GM12891 (cell line): ENCODE results near the gene FBP2.
"Not testable (repeated sequence)": the region's sequence is repeated elsewhere in the genome, so short reads cannot be mapped to it uniquely, and the experiment has no call there.

Source experiments
- PAX5 ChIP-seq: IDR thresholded peaks from 2 replicates; pipeline ENCODE4 v1.6.1; 2011; ENCODE audit warnings: low read length, moderate library complexity, mild to moderate bottlenecking; ENCODE audit not compliant: insufficient read depth, severe bottlenecking
- POLR2A ChIP-seq: IDR thresholded peaks from 2 replicates; pipeline ENCODE4 v1.6.1; 2011; ENCODE audit warnings: low read depth, low read length, control low read depth
- POLR2AphosphoS5 ChIP-seq: IDR thresholded peaks from 2 replicates; pipeline ENCODE4 v1.6.1; 2011; ENCODE audit warnings: low read depth, low read length, control low read depth
- POU2F2 ChIP-seq: IDR thresholded peaks from 2 replicates; pipeline ENCODE4 v1.6.1; 2011; ENCODE audit warnings: low read depth, mild to moderate bottlenecking, control low read depth, low read length, moderate library complexity
- SPI1 ChIP-seq: IDR thresholded peaks from 2 replicates; pipeline ENCODE4 v1.6.1; 2011; ENCODE audit warnings: low read depth, low read length, control low read depth
- TAF1 ChIP-seq: IDR thresholded peaks from 2 replicates; pipeline ENCODE4 v1.6.1; 2011; ENCODE audit warnings: low read depth, low read length, control low read depth

- TF ChIP-seq POLR2A, POLR2AphosphoS5, TAF1, PAX5, SPI1, POU2F2: not testable (repeated sequence)
These were observed 49.3 kb downstream of the FBP2 start for GRCh38 chr9:94544335-94544734.
